Type B pancreatic cell (in vitro differentiated cells): Measurements from ENCODE around the gene XPO1. TPM values are rescaled to one million over a fixed set of nuclear protein-coding genes. Genes with fewer than 3 reads are reported as not detected.

Experiments
- DNase-seq: peaks from one replicate; pipeline ENCODE4 v3.0.0; 2021; ENCODE audit warnings: mixed read lengths; ENCODE audit not compliant: unreplicated experiment; ENCODE audit errors: extremely low spot score
- H3K27ac Mint-ChIP-seq: 2 replicates; pipeline ENCODE4 v1.8.0; 2021; ENCODE audit warnings: mild to moderate bottlenecking, mixed read lengths
- H3K27me3 Mint-ChIP-seq: 2 replicates; pipeline ENCODE4 v1.8.0; 2021; ENCODE audit warnings: mixed read lengths
- H3K36me3 Mint-ChIP-seq: 2 replicates; pipeline ENCODE4 v1.8.0; 2021; ENCODE audit warnings: mixed read lengths
- H3K4me1 Mint-ChIP-seq: one replicate; pipeline ENCODE4 v1.8.0; 2021; ENCODE audit warnings: mixed read lengths; ENCODE audit not compliant: unreplicated experiment
- H3K4me3 Mint-ChIP-seq: 2 replicates; pipeline ENCODE4 v1.8.0; 2021; ENCODE audit warnings: mild to moderate bottlenecking, mixed read lengths
- H3K9me3 Mint-ChIP-seq: 2 replicates; pipeline ENCODE4 v1.8.0; 2021; ENCODE audit warnings: mixed read lengths
- total RNA-seq: library from RNA; stranded (reverse); gene quantifications from 2 replicates; pipeline ENCODE4 v1.2.1, GENCODE V29; 2021; ENCODE audit warnings: low replicate concordance
- TF ChIP-seq, protein P1 (sequence below): fragments of 200-600 bp; sonication (generic); conservative IDR thresholded peaks from 2 replicates; pipeline ENCODE4 v1.5.0; 2021; ENCODE audit warnings: antibody characterized with exemption, mild to moderate bottlenecking

The XPO1 gene
- total RNA-seq, 1 donor from 2014 or later: 227 TPM

DNA sequence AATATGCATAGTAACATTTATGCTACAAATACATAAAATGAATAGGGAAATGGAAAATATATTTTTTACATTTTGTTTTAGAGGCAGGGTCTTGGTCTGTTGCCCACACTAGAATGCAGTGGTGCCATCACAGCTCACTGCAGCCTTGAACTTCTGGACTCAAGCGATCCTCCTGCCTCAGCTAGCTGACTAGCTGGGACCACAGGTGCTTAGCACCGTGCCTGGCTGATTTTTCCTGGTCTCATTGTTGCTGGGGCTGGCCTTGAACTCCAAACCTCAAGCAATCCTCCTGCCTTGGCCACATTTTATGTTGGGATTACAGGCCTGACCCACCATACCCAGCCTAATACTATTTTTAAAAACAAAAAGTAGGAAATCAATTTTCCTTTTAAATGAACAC is 33.2 kb downstream of the XPO1 start:
- Mint-ChIP-seq H3K4me1 (no peaks in the 10 kb centered on the region), H3K27me3 (no peaks in the 10 kb centered on the region), H3K4me3 (no peak overlapping the region), H3K36me3 (peaks cover 21% of the 10 kb centered on the region), H3K9me3 (no peaks in the 10 kb centered on the region), H3K27ac (no peak overlapping the region)
- TF ChIP-seq, protein P1, sequence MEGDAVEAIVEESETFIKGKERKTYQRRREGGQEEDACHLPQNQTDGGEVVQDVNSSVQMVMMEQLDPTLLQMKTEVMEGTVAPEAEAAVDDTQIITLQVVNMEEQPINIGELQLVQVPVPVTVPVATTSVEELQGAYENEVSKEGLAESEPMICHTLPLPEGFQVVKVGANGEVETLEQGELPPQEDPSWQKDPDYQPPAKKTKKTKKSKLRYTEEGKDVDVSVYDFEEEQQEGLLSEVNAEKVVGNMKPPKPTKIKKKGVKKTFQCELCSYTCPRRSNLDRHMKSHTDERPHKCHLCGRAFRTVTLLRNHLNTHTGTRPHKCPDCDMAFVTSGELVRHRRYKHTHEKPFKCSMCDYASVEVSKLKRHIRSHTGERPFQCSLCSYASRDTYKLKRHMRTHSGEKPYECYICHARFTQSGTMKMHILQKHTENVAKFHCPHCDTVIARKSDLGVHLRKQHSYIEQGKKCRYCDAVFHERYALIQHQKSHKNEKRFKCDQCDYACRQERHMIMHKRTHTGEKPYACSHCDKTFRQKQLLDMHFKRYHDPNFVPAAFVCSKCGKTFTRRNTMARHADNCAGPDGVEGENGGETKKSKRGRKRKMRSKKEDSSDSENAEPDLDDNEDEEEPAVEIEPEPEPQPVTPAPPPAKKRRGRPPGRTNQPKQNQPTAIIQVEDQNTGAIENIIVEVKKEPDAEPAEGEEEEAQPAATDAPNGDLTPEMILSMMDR: no peak
- no peak for DNase-seq

DNA sequence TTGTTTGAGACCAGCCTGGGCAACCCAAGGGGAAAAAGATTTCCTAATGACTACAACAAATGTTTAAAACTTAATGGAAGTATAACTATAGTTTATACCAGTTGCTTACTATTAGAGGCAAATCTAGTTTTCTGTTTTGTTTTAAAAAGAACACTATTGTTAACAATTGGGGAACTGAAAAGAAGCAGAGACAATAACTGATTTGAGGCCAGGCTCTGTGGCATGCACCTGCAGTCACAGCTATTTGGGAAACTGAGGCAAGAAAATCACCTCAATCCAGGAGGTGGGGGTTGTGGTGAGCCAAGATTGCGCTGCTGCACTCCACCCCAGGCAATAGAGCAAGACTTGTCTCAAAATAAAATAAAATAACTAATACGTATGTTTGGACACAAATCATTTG is 39.1 kb downstream of the XPO1 start:
- Mint-ChIP-seq H3K4me3 (no peak overlapping the region), H3K27me3 (no peaks in the 10 kb centered on the region), H3K9me3 (no peaks in the 10 kb centered on the region), H3K27ac (no peak overlapping the region), H3K4me1 (no peaks in the 10 kb centered on the region), H3K36me3 (peaks cover 32% of the 10 kb centered on the region)
- DNase-seq: no peak
- TF ChIP-seq, protein P1: no peak

DNA sequence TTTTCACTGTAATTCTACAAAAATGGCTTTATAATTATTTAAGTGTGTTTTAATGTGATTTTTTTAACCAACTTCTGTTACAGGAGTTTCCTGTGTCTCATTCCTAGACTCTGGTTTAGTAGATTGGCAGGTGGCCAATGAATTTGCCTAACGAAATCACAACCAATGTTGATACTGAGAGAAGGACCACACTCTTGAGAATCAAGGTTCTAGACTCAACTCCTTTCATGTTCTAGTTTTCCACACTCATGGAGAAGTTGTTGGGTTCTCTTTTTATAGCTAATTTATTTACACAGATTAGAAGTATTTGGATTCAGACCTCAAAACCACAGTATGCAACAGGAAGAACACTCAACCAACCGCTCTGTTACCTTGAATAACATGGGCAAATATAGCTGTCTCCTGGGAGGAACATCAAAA is 44.6 kb downstream of the XPO1 start:
- no peaks in the 10 kb centered on the region for H3K27me3 Mint-ChIP-seq
- H3K4me1 Mint-ChIP-seq: no peaks in the 10 kb centered on the region
- no peak overlapping the region for H3K27ac Mint-ChIP-seq
- no peak for DNase-seq
- H3K4me3 Mint-ChIP-seq: no peak overlapping the region
- TF ChIP-seq, protein P1: no peak
- peaks cover 36% of the 10 kb centered on the region for H3K36me3 Mint-ChIP-seq
- no peaks in the 10 kb centered on the region for H3K9me3 Mint-ChIP-seq

DNA sequence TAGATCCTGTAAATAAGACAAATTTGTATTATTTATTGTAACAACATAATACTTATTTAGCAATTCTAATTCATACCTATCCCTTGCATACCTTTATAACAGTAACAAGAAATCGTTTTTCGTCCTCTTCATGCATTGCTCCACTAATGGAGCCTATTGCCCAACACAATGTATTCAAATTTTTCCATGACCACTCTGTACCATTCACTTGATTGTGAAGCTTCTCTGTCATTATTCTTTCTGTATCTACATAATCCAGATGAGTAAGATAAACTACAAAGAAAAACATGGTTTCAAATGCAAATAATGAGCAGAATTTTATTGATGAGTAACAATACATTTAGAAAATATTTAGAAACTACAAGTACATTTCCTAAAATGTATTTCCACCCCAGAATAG is 45.7 kb downstream of the XPO1 start:
- Mint-ChIP-seq H3K27ac (no peak overlapping the region), H3K9me3 (no peaks in the 10 kb centered on the region), H3K27me3 (no peaks in the 10 kb centered on the region), H3K4me1 (no peaks in the 10 kb centered on the region), H3K36me3 (peaks cover 43% of the 10 kb centered on the region), H3K4me3 (no peak overlapping the region)
- no peak for DNase-seq
- TF ChIP-seq, protein P1: no peak

DNA sequence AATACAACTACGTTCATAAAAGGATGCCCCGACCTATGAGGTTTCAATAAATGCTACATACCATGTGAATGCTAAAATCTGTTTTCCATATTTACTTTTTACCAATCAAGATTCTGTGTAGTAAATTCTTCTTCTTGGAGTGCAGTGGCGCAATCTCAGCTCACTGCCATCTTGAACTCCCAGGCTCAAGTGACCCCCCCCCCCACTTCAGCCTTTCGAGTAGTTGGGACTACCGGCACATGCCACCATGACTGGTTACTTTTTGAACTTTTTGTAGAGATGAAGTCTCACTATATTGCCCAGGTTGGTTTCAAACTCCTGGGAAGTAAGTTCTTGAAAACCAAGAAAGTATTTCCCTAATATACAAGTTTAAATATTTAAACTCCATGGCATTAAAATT is 52.9 kb downstream of the XPO1 start:
- H3K36me3 Mint-ChIP-seq: peaks cover 47% of the 10 kb centered on the region
- H3K4me3 Mint-ChIP-seq: no peak overlapping the region

More for the DNA sequence above, 52.9 kb downstream of the XPO1 start:
- H3K27ac Mint-ChIP-seq: no peak overlapping the region
- TF ChIP-seq, protein P1: no peak
- no peaks in the 10 kb centered on the region for H3K4me1 Mint-ChIP-seq
- no peak for DNase-seq
- H3K27me3 Mint-ChIP-seq: no peaks in the 10 kb centered on the region
- no peaks in the 10 kb centered on the region for H3K9me3 Mint-ChIP-seq
